BE2C (cell line): ENCODE results near the gene CCDC6.

ENCODE experiments used
- DNase-seq: peaks from one replicate; pipeline ENCODE4 v3.0.0-alpha.2; 2020
- H3K27me3 ChIP-seq: fragments of 250-450 bp; sonication (Bioruptor Pico); 2 replicates; pipeline ENCODE4 v1.5.1; 2020; ENCODE audit warnings: mild to moderate bottlenecking
- H3K36me3 ChIP-seq: fragments of 250-450 bp; sonication (Bioruptor Pico); 2 replicates; pipeline ENCODE4 v1.5.1; 2020; ENCODE audit warnings: mild to moderate bottlenecking
- H3K4me1 ChIP-seq: fragments of 250-450 bp; sonication (Bioruptor Pico); 2 replicates; pipeline ENCODE4 v1.5.1; 2020
- H3K4me3 ChIP-seq: 2 replicates; pipeline ENCODE4 v1.5.1; 2011; ENCODE audit warnings: low read depth, low read length
- H3K9me3 ChIP-seq: fragments of 250-450 bp; sonication (Bioruptor Pico); 2 replicates; pipeline ENCODE4 v1.5.1; 2020
- TF ChIP-seq, protein P1 (sequence below): IDR thresholded peaks from 2 replicates; pipeline ENCODE4 v1.5.1; 2012; ENCODE audit warnings: mild to moderate bottlenecking, low read depth, low read length

CCDC6 gene

DNA sequence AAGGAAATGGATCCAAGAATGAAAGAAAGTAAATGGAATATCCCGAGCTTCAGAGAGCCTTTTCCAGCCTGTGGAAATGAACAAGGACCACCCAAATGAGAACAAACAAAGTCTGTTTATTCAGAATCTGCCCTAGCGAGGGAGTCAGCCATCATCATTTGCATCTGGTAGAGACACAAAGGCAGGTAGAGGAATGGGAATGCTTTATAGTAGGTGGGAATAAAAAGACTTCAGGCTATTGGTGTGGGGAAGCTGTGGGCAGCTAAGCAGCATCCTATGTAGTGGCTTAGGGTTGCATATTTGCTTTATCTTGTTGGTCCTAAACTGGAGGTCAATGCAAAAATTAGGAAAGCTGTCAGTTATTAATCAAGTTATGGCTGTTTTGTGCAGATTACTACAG lies 143.9 kb downstream of the CCDC6 start:
- no peak for DNase-seq

DNA sequence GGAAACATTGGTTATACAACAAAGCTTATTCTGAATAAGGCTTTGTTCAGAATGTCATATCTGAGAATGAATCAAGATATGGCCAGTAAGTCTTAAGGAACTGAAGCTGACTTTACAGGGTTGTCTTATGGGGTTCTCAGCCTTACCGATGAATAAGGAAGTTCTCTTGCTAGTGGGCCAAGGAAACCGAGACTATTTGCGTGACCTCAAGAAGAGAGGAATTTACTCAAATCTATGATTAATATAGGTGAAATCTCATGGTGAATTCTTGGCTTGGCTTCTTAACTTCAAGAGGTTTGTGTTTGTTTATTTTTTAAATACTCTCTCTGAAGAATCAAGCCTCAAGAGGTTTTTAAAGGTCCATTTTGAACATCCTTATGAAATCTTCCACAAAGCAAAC lies 148.4 kb downstream of the CCDC6 start:
- TF ChIP-seq, protein P1, sequence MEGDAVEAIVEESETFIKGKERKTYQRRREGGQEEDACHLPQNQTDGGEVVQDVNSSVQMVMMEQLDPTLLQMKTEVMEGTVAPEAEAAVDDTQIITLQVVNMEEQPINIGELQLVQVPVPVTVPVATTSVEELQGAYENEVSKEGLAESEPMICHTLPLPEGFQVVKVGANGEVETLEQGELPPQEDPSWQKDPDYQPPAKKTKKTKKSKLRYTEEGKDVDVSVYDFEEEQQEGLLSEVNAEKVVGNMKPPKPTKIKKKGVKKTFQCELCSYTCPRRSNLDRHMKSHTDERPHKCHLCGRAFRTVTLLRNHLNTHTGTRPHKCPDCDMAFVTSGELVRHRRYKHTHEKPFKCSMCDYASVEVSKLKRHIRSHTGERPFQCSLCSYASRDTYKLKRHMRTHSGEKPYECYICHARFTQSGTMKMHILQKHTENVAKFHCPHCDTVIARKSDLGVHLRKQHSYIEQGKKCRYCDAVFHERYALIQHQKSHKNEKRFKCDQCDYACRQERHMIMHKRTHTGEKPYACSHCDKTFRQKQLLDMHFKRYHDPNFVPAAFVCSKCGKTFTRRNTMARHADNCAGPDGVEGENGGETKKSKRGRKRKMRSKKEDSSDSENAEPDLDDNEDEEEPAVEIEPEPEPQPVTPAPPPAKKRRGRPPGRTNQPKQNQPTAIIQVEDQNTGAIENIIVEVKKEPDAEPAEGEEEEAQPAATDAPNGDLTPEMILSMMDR = no peak
- Histone ChIP-seq H3K9me3 (no peaks in the 10 kb centered on the region), H3K4me1 (no peaks in the 10 kb centered on the region), H3K4me3 (no peak overlapping the region), H3K27me3 (no peaks in the 10 kb centered on the region), H3K36me3 (no peaks in the 10 kb centered on the region)
- no peak for DNase-seq

More for the DNA sequence above, 143.9 kb downstream of the CCDC6 start:
- Histone ChIP-seq H3K4me1 (no peaks in the 10 kb centered on the region), H3K36me3 (no peaks in the 10 kb centered on the region), H3K27me3 (no peaks in the 10 kb centered on the region), H3K4me3 (no peak overlapping the region), H3K9me3 (no peaks in the 10 kb centered on the region)
- TF ChIP-seq, protein P1 = no peak

DNA sequence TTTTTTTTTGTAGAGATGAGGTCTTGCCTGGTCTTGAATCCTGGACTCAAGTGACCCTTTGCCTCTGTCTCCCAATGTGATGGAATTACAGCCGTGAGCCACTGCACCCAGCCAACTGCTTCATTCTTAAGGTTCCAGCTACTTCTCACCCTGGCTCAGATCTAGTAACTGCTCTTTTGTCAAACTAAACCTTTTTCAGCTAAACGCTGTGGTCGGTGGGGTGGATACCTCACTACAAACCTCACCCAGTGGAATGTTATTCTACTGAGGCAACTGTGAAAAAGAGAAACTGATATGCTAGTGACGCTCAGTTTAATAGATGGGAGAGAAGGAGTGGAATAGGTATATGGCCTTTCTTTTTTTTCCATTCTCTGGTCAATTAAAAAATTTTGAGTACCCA lies 151.4 kb downstream of the CCDC6 start:
- H3K4me1 ChIP-seq = no peaks in the 10 kb centered on the region
- DNase-seq = no peak

DNA sequence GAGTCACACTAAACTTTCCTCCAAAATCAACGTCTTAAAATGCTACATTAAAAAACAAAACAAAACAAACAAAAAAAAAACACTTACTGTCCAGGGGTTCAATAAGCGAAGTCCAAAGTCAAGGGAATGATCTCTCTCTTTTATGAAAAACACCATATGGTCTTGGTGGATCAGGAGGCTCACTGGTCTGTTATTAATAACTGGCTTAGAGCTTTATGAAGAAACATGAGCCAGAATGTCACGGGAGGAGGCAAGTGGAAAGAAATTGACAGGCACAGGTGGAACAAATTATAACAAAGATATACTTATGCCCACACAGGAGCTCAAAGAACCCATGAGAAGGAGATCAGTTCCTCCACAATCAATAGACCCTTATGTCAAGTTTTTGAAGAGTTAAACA lies 153.1 kb downstream of the CCDC6 start, which contains the start of gene MRLN:
TSS of gene MRLN (minus strand) at position 189 of the 400 bp plus-strand sequence.
- DNase-seq = no peak
- Histone ChIP-seq H3K4me1 (no peaks in the 10 kb centered on the region), H3K36me3 (no peaks in the 10 kb centered on the region), H3K4me3 (no peak within 1 kb of the TSS), H3K27me3 (no peaks in the 10 kb centered on the region; the same call in 1 of the 2 replicates), H3K9me3 (no peaks in the 10 kb centered on the region)
- TF ChIP-seq, protein P1 = no peak

More for the DNA sequence above, 151.4 kb downstream of the CCDC6 start:
- Histone ChIP-seq H3K27me3 (no peaks in the 10 kb centered on the region; the same call in 1 of the 2 replicates), H3K9me3 (no peaks in the 10 kb centered on the region), H3K36me3 (no peaks in the 10 kb centered on the region), H3K4me3 (no peak overlapping the region)
- TF ChIP-seq, protein P1 = no peak

DNA sequence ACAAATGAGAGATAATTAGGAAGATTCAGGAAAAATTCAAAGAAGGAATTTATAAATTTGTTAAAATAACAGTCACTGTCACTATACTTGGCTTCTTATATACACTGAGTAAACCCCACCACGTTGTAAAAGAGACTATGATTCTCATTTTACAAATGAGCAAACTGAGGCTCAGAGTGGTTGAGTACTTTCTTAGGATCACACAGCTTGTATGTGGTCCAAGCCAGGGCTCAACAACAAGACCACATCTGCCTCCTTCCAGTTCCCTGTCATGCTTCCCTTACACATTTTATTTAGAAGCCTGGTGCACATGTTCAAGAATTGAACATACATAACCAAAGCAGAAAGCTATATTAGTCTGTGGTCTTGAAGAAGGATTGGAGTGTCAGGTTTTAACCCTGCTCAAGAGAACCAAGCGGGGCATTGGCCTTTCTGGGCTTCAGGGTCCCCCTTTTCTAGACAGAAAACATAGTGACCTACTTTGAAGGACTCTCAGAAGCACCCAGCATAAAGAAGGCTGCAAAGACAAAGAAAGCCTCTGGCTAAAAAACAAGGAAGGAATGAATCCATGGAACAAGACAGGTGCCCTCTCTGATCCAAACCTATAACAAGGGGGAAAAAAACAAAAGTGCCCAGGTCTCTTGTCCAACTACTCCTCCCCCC lies 153.9 kb downstream of the CCDC6 start:
- DNase-seq = no peak
- H3K36me3 ChIP-seq = no peaks in the 10 kb centered on the region
- H3K9me3 ChIP-seq = no peaks in the 10 kb centered on the region
- TF ChIP-seq, protein P1 = no peak
- no peaks in the 10 kb centered on the region; the same call in 1 of the 2 replicates for H3K27me3 ChIP-seq
- no peaks in the 10 kb centered on the region for H3K4me1 ChIP-seq
- H3K4me3 ChIP-seq = no peak overlapping the region

DNA sequence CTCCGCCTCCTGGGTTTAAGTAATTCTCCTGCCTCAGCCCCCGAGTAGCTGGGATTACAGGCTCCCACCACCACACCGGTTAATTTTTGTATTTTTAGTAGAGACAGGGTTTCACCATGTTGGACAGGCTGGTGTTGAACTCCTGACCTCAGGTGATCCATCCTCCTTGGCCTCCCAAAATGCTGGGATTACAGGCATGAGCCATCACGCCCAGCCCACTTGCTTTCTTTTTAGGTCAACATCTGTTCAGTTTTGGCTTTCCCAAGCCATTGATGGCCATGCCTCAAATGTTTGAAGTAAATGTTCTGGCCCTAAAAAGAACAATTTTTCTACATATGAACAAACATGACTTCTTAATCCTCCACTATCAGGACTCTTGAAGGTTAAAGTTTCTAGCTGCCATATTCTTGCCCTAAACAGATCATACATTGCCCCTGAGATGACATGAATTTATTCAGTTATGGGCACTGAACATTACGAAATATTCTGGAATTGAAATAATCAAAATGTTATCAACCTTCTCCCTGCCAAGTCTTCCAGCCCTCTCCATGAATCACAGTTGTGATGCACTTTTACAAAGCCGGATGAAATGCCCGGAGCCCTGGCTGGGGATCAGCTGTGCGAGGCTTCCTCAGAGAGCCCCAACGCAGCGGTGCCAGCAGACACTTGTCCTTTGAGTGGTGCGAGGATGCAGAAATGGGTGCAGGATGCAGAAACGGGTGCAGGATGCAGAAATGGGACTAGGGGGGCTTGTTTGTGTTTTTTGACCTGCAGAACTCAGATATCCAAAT lies 156.0 kb downstream of the CCDC6 start:
- TF ChIP-seq, protein P1 = no peak
- Histone ChIP-seq H3K27me3 (no peaks in the 10 kb centered on the region; the same call in 1 of the 2 replicates), H3K36me3 (no peaks in the 10 kb centered on the region), H3K9me3 (no peaks in the 10 kb centered on the region), H3K4me1 (no peaks in the 10 kb centered on the region), H3K4me3 (no peak overlapping the region)
- no peak for DNase-seq
